ENCODE results near the gene KNSTRN. TPM values are rescaled to one million over a fixed set of nuclear protein-coding genes. Genes with fewer than 3 reads are reported as not detected.

KNSTRN gene
- total and polyA plus RNA-seq, 2 donors (not counting 1 experiment from before 2014, with no cell fraction given) = 22.5 to 30.9 TPM

- H3K4me1 ChIP-seq (ENCODE audit: control insufficient read depth, extremely low read depth, insufficient read depth, low read length) = peaks cover 41% of the 10 kb centered on the region
- peak overlapping the region; percentile 20 for H3K9ac ChIP-seq (ENCODE audit: insufficient read depth, low read length)
- no peak overlapping the region for H3K4me3 ChIP-seq (replicated peaks in 1 of 4; ENCODE audit: control extremely low read depth in 1 of 4, insufficient read depth in 1 of 4, low read depth in 3 of 4, low read length in 4 of 4)
- H3K27me3 ChIP-seq (ENCODE audit: control insufficient read depth, insufficient read depth, low read length) = no peaks in the 10 kb centered on the region
- H3K4me2 ChIP-seq (ENCODE audit: extremely low read depth, insufficient read depth, low read length) = no peak overlapping the region
- TF ChIP-seq EZH2 (IDR thresholded peaks at IDR 0.05; ENCODE audit: low read length, missing control alignments) = no peak
- TF ChIP-seq CTCF (conservative IDR thresholded peaks at IDR 0.05 in 1 of 2, IDR thresholded peaks at IDR 0.05 in 1 of 2; ENCODE audit: low read depth in 1 of 2, low read length in 2 of 2) = no peak
- peak overlapping the region; percentile 65 for H3K27ac ChIP-seq (ENCODE audit: insufficient read depth, low read length)
- peak in 1 of 2 donors; percentile 53 for DNase-seq (ENCODE audit: low read depth in 2 of 2)
- no peaks in the 10 kb centered on the region for H3K36me3 ChIP-seq (ENCODE audit: control insufficient read depth, insufficient read depth, low read length)
- H2AFZ ChIP-seq (ENCODE audit: low read length) = peak overlapping the region; percentile 15
- peaks cover 18% of the 10 kb centered on the region for H3K79me2 ChIP-seq (ENCODE audit: control insufficient read depth, insufficient read depth, low read length)
- no peaks in the 10 kb centered on the region for H4K20me1 ChIP-seq (ENCODE audit: control insufficient read depth, extremely low read depth, insufficient read depth, low read length)
- H3K9me3 ChIP-seq (ENCODE audit: control insufficient read depth, insufficient read depth, low read depth, low read length) = no peaks in the 10 kb centered on the region
Measured at GRCh38 chr15:40342416-40343320, 39.9 kb upstream of the KNSTRN start.

- H3K36me3 ChIP-seq (ENCODE audit: control insufficient read depth, insufficient read depth, low read length) = no peaks in the 10 kb centered on the region
- no peaks in the 10 kb centered on the region for H3K9me3 ChIP-seq (ENCODE audit: control insufficient read depth, insufficient read depth, low read depth, low read length)
- peak overlapping the region; percentile 65 for H3K27ac ChIP-seq (ENCODE audit: insufficient read depth, low read length)
- peak; percentile 87 to 97 for DNase-seq (ENCODE audit: low read depth in 2 of 2)
- H3K79me2 ChIP-seq (ENCODE audit: control insufficient read depth, insufficient read depth, low read length) = peaks cover 14% of the 10 kb centered on the region
- no peak for TF ChIP-seq CTCF (conservative IDR thresholded peaks at IDR 0.05 in 1 of 2, IDR thresholded peaks at IDR 0.05 in 1 of 2; ENCODE audit: low read depth in 1 of 2, low read length in 2 of 2)
- TF ChIP-seq EZH2 (IDR thresholded peaks at IDR 0.05; ENCODE audit: low read length, missing control alignments) = no peak
- H2AFZ ChIP-seq (ENCODE audit: low read length) = no peak overlapping the region
- H3K4me3 ChIP-seq (replicated peaks in 1 of 4; ENCODE audit: control extremely low read depth in 1 of 4, insufficient read depth in 1 of 4, low read depth in 3 of 4, low read length in 4 of 4) = no peak overlapping the region
- no peaks in the 10 kb centered on the region for H4K20me1 ChIP-seq (ENCODE audit: control insufficient read depth, extremely low read depth, insufficient read depth, low read length)
- no peak overlapping the region for H3K4me2 ChIP-seq (ENCODE audit: extremely low read depth, insufficient read depth, low read length)
- H3K4me1 ChIP-seq (ENCODE audit: control insufficient read depth, extremely low read depth, insufficient read depth, low read length) = peaks cover 36% of the 10 kb centered on the region
- no peaks in the 10 kb centered on the region for H3K27me3 ChIP-seq (ENCODE audit: control insufficient read depth, insufficient read depth, low read length)
- H3K9ac ChIP-seq (ENCODE audit: insufficient read depth, low read length) = peak overlapping the region; percentile 34
Measured at GRCh38 chr15:40343512-40343911, 39.0 kb upstream of the KNSTRN start.

DNA sequence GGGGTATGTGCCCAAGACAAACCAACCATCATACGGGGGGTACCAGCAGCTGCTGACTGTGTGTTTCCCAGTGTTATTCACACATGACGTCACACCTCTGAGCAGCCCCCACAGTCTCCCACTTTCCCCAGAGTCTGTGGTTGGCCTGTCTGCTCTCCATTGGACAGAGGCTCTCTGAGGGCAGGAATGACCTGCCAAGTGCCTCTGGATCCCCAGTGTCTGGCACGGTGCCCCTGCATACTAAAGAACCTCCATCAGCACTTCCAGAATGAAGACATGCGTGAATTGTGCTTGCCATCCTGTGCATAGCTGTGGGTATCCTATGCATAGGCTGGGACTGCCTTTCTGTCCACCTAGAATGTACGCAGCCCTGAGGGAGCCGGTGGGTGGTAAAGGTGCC is 38.3 kb upstream of the KNSTRN start:
- Histone ChIP-seq H4K20me1 (ENCODE audit: control insufficient read depth, extremely low read depth, insufficient read depth, low read length) (no peaks in the 10 kb centered on the region), H3K4me1 (ENCODE audit: control insufficient read depth, extremely low read depth, insufficient read depth, low read length) (peaks cover 31% of the 10 kb centered on the region), H3K36me3 (ENCODE audit: control insufficient read depth, insufficient read depth, low read length) (no peaks in the 10 kb centered on the region), H3K27ac (ENCODE audit: insufficient read depth, low read length) (peak overlapping the region; percentile 65), H3K79me2 (ENCODE audit: control insufficient read depth, insufficient read depth, low read length) (peaks cover 9% of the 10 kb centered on the region), H3K9ac (ENCODE audit: insufficient read depth, low read length) (no peak overlapping the region), H3K4me3 (replicated peaks in 1 of 4; ENCODE audit: control extremely low read depth in 1 of 4, insufficient read depth in 1 of 4, low read depth in 3 of 4, low read length in 4 of 4) (no peak overlapping the region), H3K9me3 (ENCODE audit: control insufficient read depth, insufficient read depth, low read depth, low read length) (no peaks in the 10 kb centered on the region), H3K27me3 (ENCODE audit: control insufficient read depth, insufficient read depth, low read length) (no peaks in the 10 kb centered on the region), H2AFZ (ENCODE audit: low read length) (no peak overlapping the region), H3K4me2 (ENCODE audit: extremely low read depth, insufficient read depth, low read length) (no peak overlapping the region)
- peak in 1 of 2 donors; percentile 81 for DNase-seq (ENCODE audit: low read depth in 2 of 2)
- TF ChIP-seq EZH2 (IDR thresholded peaks at IDR 0.05; ENCODE audit: low read length, missing control alignments) (no peak), CTCF (conservative IDR thresholded peaks at IDR 0.05 in 1 of 2, IDR thresholded peaks at IDR 0.05 in 1 of 2; ENCODE audit: low read depth in 1 of 2, low read length in 2 of 2) (no peak)
